ENCODE measurements around the gene COL28A1.

COL28A1 gene

DNA sequence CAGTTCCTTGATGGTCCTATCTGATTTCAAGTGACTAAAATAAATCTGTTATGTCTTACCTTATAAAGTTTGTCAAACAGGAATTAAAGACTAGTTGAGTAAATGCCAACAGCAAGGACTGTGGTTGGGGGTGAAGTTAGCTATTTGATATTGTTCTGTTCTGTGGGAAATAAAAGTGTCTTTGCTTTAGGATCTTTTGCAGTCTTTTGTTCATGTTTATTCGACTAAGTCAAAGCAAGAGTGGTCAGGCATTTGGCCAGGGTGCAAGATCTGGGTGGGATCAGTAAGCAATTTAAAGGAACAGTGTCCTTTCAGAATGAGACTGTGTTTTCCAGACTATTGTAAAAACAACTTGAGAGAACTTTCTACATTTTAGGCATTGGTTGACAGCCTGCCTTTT is at the start of gene COL28A1:
COL28A1 (minus strand) TSS at position 183 of the 400 bp plus-strand sequence. CDS start 2,998 bp downstream, outside the sequence.
- no peak for DNase-seq (ENCODE audit: low read depth in 2 of 3, low spot score in 1 of 3)

DNA sequence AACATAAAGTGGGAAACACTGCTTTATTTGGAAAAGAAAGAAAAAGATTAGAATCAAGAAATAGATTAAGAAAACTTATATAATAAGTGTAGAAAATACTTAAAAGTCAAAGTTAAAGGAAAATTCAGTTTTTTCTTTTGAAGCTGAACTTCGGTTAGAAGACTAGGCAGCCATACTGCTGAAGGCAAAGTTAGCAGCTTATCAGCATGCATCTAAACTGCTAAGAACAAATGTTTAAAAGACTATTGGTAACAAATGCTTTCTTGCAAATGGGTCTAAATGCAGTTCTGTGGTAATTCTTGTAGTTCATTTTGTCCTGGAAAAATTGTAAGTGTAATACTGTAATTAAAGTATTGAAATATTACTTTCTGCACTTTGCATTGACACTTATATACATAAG is 49.0 kb upstream of the COL28A1 start:
- no peak for DNase-seq (ENCODE audit: low read depth in 2 of 3, low spot score in 1 of 3)

DNA sequence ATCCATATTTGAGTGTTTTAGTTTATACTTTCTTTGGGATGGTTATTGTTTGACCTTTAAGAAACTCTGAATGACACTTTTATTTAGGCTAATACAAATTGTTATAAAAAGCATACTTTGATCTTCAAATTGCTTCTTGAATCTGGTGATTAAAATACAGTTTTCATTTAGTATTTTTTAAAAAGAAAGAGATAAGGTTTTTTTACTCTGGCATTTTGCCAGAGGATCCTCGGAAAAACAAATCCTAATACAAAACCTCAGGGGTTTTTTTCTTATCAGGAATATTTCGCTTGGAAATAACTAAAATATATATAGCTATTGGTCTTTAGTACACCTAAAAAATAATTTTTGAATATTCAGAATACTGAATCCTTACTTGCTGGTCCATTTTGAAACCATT is 48.1 kb upstream of the COL28A1 start:
- no peak for DNase-seq (ENCODE audit: low read depth in 2 of 3, low spot score in 1 of 3)

DNA sequence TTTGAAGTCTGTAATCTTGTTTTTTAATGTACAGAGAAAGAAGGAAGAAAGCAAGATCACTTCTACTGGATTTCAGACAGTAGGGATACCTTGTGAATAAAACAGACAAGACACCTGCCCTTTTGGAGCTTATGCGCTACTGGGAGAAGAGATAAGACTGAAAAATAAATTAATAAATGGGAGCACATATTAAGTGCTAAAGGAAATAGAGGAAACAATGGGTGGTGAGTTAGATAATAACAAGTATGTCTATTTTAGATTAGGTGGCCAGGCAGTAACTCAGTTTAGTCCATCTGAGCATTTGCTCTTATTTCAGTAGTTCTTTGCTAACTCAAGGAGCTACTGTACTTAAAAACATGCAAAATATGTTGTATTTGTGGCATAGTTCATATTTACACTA is 46.9 kb upstream of the COL28A1 start:
- no peak for DNase-seq (ENCODE audit: low read depth in 2 of 3, low spot score in 1 of 3)

DNA sequence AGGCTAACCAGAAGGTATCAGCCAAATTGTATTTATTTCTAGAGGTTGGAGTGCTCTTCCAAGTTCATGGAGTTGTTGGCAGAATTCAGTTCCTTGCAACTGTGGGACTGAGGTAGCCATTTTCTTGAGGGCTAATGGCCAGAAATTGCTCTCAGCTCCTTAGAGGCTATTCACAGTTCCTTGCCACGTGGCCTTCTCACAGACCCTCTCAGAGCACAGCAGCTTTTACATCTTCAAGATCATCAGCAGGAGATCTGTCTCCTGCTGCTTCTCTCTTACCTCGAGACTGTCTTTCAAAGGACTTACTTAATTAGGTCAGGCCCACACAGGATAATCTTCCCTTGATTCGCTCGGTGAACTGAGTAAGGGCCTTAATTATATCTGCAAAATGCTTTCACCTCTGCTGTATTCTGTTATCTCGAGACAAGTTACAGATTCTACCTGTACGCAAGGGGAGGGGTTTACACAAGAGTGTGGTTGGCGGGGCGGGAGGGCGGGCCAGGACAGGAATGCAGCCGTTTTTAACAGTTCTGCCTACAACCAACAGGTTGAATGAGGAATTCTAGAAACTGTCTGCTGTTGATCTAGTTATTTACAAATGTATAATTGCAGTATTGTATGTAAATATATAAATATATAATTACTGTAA is 46.0 kb upstream of the COL28A1 start:
- no peak for DNase-seq (ENCODE audit: low read depth in 2 of 3, low spot score in 1 of 3)

DNA sequence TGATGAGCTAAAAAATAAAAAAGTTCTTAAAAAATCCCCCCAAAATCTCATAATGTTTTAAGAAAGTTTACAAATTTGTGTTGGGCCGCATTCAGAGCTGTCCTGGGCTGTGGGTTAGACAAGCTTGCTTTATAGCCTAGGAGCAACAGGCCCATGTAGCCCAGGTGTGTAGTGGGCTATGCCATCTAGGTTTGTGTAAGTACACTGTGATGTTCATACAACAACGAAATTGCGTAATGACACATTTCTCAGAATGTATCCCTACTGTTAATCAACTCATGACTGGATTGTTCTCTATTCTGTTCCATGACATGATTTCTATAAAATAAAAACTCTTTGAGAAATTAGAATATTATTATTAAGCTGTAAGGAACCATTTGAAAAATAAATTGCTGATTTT is 44.0 kb upstream of the COL28A1 start:
- DNase-seq (ENCODE audit: low read depth in 2 of 3, low spot score in 1 of 3) = no peak

DNA sequence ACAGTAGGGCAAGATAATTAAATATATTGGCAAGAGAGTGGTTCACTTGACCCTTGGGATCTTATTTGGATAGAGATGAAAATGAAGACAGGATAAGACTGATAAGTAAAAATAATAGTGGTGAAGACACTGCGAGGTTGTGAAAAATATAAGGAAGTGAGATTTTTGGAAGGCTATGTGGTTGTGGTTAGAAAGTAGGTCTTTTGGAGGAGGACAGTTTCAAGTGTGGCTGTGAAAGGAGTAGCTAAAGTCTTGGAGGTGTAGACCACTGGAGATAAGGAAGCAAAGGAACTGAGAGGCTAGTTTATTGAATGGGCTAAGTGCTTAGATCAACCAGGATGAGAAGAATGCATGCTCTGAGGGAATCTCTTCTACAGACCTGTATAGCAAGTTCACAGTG is 42.2 kb upstream of the COL28A1 start:
- DNase-seq (ENCODE audit: low read depth in 2 of 3, low spot score in 1 of 3) = no peak

DNA sequence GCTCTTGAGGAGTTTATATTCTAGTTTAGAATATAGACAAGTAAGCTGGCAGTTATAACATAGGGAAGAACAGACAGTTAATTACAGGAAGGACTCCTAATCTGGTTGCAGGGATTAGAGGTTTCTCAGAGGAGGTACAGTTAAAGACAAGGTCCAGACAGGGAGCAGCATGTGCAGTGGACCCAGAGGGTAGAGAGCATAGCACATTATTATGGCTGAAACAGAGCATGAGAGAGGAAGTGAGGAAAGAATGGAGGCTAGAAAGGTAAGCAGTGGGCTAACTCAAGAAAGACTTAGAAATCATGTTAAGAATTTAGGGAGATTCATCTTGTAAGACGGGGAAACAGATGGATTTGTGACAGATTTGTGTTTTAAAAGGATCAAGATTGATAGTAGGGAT is 40.7 kb upstream of the COL28A1 start:
- no peak for DNase-seq (ENCODE audit: low read depth in 2 of 3, low spot score in 1 of 3)

DNA sequence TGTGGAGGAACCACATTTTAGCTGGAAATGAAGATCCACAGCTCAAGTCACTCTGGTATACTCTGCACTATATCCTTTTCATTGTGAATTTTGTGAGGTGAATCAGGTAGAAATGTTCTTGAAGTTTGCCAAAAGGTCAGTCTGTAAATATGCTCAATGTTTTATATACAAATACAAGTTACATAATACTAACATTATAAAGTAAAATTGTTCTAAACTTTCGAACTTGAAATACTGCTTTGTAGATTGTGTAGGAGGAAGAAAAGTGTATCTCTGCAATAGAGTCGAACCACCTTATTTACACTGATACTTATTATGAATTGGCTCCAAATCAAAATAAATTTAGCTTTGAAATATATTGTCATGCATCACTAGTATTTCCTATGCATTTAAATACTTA is 38.0 kb upstream of the COL28A1 start:
- DNase-seq (ENCODE audit: low read depth in 2 of 3, low spot score in 1 of 3) = no peak

DNA sequence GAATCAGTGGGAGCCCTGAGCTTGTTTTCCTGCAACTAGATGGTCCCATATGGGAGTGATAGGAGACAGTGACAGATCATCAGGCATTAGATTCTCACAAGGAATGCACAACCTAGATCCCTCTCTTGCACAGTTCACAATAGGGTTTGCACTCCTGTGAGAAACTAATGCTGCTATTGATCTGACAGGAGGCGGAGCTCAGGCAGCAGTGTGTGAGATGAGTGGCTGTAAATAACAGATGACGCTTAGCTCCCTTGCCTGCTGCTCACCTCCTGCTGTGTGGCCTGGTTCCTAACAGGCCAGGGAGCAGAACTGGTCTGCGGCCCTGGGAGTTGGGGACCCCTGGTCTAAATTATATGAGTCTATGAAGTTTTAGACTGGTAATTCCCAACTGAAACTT is 34.9 kb upstream of the COL28A1 start:
- DNase-seq (ENCODE audit: low read depth in 2 of 3, low spot score in 1 of 3) = no peak

DNA sequence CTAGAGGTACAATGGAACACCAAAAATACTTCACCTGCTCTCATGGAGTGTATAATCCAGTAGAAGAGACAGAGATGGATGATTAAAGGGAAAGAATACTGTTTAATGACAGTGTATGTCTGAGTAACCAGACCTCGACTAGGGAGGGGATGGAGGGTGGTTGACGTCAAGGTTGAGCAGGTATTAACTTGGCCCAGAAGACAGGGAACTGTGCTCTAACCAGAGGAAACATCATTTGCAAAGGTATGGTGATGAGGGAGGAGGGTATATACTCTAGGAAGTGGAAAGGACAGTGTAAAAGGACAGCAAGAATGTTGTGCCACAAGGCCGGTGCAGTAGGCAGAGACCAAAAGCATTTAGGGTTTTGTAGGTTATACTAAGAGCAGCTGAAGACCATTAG is 33.9 kb upstream of the COL28A1 start:
- DNase-seq (ENCODE audit: low read depth in 2 of 3, low spot score in 1 of 3) = no peak

DNA sequence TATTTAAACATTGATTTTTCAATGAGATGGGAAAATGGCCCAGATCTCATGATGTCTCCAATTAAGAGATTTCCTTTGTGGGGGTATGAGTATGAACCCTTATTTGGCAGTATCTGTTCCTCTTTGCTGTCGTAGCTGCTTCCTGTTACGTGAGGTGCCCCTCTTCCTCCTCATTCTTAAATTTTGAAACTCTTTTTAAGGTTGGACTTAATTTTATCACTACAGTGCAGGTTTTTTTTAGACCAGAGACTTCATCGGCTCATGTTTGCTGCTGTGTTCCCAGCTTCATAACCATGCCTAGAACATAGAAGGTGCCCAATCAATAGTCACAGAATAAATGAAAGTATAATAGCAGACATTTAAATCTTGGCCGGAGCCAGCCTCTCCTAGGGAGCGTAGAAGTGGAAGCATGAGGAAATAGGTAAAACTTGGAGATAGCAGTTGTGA is 33.4 kb upstream of the COL28A1 start:
- DNase-seq (ENCODE audit: low read depth in 2 of 3, low spot score in 1 of 3) = no peak

DNA sequence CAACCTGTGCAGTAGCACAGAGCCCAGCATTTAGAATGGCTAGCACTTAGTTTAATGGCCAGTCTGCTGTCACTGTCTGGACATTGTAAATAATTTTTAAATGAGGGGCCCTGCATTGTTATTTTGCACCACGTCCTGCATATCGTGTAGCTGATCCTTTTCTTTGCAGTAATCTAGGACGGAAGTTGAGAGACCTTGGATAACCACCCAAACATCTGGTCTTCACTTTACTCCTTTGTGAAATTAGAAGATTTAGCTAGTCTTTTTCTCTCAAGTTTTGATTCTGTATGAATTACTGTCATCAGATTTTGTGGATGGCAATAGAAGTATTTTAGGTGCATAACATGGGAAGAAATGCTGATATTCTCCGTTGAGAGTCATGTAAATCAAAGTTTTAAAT is 32.9 kb upstream of the COL28A1 start:
- DNase-seq (ENCODE audit: low read depth in 2 of 3, low spot score in 1 of 3) = no peak

DNA sequence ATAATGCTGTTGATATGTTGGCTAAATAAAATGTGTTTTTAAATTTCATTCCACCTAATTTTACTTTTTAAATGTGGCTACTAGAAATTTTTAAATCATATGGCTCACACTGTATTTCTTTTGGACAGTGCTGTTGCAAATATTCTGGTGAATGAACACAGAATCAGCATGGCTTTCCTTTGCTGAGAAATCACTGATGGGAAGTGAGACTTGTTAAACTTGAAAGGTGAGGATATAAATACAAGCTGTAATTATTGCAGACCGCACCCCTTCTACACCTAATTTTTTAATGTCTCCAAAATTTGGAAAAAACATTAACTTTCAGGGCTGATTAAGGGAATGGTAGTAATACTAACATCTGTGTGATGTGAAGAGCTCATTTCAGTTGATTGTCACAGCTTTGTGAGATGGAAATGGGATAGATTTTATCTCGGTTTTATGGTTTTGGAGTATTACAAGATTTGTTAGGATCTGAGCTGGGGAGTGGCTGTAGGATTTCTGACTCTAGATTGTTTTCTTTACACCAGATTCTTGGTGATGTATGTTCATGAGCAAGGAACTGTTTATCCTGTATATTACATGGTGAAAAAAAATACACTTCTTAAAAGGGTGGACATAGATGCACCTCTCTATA is 32.3 kb upstream of the COL28A1 start:
- no peak for DNase-seq (ENCODE audit: low read depth in 2 of 3, low spot score in 1 of 3)

DNA sequence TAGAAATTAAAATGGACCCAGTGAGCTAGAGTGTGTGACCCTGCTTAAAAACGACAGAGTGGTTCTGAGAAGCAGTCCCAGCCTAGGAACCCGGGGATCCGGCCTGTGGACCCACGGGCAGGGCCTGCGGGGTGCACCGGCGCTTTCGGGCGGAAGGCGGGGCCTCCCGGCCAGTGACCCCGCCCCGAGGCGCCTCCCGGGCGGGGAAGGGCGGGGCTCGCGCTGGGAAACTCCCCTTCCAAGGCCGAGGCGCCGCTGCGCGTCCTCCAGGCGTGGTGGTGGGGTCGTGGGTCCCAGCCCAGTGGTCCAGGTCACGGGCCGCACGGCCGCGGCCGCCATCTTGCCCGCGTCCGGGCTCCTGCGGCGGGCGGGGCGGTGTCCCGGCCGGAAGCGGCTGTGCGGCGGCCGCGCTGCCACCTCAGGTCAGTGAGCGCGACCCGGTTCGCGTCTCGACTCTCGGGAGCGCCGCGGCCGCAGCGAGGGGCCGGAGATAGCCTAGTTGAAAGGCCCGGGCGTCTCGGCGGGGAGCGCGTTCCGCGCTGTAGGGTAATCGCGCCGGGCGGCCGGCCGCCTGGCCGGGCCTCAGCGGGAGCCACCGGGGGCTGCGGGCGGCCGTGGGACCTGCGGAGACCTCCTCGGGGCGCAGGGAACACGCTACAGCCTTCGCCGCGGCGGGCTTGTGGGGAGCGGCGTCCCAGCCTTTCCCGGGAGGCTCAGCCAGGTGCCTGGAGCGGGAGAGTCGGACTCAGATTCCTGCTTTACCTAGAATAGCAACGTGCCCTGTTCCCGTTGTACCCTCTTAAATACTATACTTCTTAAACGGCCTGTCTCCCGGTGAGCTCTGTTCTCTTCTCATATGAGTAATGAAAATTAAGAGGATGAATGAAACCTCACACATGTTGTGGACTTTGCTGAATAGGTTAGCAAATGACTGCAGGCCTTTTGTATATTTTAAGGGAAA is 31.3 kb upstream of the COL28A1 start, which contains the start of gene MIOS:
MIOS (plus strand) TSS at position 234 of the 961 bp plus-strand sequence. CDS start 5,592 bp downstream, outside the sequence.
- peak; percentile 68 to 76 (median 71) for DNase-seq (ENCODE audit: low read depth in 2 of 3, low spot score in 1 of 3)

DNA sequence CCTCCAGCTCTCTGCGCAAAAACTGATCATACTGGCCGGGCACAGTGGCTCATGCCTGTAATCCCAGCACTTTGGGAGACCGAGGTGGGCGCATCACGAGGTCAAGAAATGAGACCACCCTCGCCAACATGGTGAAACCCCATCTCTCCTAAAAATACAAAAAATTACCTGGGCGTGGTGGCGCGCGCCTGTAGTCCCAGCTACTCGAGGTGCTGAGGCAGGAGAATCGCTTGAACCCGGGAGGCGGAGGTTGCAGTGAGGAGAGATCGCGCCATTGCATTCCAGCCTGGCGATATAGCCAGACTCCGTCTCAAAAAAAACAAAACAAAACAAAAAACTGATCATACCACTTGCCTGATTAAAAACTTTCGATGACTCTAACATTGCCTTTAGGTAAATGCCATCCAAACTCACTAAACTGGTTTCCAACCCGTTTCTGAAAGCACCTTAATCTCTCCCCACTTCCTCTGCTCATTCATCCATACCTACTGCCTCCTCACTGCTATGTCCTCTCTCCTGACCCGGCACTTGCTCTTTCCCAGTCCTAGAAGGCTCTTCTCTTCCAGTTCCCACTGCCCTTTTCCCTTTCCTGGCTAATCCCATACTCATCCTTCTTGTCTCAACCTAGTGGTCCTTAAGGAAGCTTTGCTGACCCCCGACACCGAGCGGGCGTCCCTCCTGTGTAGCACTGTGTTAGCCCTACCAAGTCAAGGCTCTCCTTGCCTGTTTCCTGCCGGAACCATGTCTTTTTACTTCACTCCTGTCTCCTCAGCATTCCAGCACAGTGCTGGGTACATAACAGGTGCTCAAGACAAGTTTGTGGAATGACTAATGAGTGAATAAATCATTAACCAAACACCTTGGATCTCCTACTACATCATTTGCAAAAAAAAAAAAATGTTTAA is 30.3 kb upstream of the COL28A1 start:
- no peak for DNase-seq (ENCODE audit: low read depth in 2 of 3, low spot score in 1 of 3)

DNA sequence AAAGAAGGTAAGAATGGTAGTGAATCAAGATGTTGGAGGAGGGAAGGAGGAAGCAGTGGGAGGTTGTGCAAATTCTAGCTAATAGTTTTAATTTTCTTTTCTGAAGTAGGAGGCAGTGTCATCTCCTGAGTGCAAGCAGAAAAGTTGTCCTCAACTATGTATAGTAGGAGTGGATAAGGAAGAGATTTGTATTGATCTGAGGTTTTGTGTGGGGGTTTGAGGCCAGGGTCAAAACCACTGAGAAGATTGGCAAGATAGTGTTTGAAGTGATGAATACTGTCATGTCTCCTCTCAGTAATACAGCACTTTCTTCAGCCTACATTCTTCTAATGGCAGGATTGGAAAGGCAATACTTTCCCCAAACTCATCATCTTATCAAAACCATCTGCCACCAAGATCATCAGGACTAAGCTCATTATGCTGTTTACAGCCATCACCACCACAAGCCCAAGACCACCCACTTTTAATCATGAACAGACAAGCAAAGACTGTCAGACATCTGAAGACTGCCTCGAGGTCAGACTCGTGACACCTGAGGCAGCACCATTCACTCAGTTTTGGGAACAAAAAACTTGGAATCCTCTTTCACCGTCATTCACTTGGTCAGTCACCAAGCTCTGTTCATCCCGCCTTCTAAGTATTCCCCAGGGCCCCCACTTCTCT is 29.5 kb upstream of the COL28A1 start:
- peak in 1 of 3 donors; percentile 17 for DNase-seq (ENCODE audit: low read depth in 2 of 3, low spot score in 1 of 3)

DNA sequence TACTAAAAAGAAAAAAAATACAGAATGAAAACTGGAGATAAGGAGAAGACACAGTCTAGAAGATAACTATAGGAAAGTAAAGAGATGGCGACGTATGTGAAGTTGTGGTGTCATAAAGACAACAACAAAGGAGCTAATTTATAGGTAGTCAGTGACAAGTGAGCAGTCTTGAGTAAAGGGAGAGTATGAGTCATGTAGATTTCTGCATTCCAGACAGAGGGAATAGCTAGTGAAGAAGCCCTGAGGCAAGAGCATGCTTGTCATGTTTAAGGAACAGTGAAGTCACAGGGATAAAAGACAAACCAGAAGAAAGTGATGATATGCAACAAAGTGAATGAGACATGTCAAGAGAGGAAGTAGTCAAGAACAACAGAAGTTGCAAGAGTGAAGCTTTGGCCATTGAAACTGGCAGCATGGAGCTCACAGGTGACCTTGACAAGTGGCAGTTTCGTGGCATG is 28.7 kb upstream of the COL28A1 start:
- DNase-seq (ENCODE audit: low read depth in 2 of 3, low spot score in 1 of 3) = no peak

DNA sequence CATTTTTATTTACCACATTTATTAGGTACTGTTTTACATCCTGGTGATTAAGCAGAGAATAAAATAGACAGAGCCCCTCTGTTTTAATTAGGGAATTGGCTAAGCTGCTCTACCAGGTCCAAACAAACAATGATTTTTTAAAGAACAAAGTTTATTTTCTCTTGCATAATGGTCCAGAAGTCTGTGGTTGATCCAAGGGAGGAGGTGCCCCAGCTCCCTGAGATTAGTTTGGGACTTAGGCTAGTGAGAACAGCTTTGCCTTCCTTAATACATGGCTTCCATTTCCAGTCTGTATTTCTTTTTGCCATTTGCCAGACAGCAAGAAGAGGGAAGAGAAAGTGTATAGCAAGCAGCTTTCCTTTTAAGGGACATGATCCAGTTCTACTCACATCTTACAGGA is 28.1 kb upstream of the COL28A1 start:
- DNase-seq (ENCODE audit: low read depth in 2 of 3, low spot score in 1 of 3) = no peak

DNA sequence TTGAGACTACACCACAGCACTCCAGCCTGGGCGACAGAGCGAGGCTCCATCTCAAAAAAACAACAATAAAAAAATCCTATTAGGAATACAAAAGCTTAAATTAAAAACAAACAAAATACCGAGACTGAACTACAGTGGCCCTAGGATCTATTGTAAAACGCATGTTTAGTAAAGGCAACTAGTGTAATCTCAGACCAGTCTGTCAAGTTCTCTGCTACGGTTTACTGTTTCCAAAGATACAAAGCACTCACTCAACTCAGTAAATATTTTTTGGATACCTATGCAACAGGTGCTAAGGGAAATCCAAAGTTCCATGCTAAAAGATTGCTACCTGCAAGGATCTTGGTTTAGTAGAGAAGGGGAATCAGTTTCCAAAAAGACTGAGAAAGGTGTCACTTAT is 27.6 kb upstream of the COL28A1 start:
- no peak for DNase-seq (ENCODE audit: low read depth in 2 of 3, low spot score in 1 of 3)

Data from stimulated activated CD4-positive, alpha-beta T cell treated with anti-CD3 and anti-CD28 coated beads, Interleukin-12 subunit alpha, Interleukin-12 subunit beta, amount 100 ng/mL, for 48 hours (primary cell).